Neuronal stem cell (in vitro differentiated cells): Measurements from ENCODE around the gene WWC2.
"Not testable (repeated sequence)": the region's sequence is repeated elsewhere in the genome, so short reads cannot be mapped to it uniquely, and the experiment has no call there.

ENCODE experiments used
- DNase-seq: peaks from one replicate; pipeline ENCODE4 v3.0.0-alpha.2; 2013; ENCODE audit warnings: low spot score
- H2AFZ ChIP-seq: one replicate; pipeline ENCODE4 v1.6.1; 2013; ENCODE audit warnings: mild to moderate bottlenecking, low read length, inconsistent platforms
- H2AK5ac ChIP-seq: 2 replicates; pipeline ENCODE4 v1.6.1; 2013; ENCODE audit warnings: low read depth, mild to moderate bottlenecking, inconsistent platforms, low read length, moderate library complexity, mixed read lengths
- H2BK120ac ChIP-seq: 2 replicates; pipeline ENCODE4 v1.6.1; 2013; ENCODE audit warnings: low read depth, mild to moderate bottlenecking, inconsistent platforms, low read length, moderate library complexity, mixed read lengths
- H2BK12ac ChIP-seq: one replicate; pipeline ENCODE4 v1.6.1; 2013; ENCODE audit warnings: low read length, inconsistent platforms
- H2BK15ac ChIP-seq: 2 replicates; pipeline ENCODE4 v1.6.1; 2013; ENCODE audit warnings: mild to moderate bottlenecking, low read length, inconsistent platforms, mixed read lengths
- H2BK5ac ChIP-seq: one replicate; pipeline ENCODE4 v1.6.1; 2013; ENCODE audit warnings: inconsistent platforms, mild to moderate bottlenecking, low read length, moderate library complexity
- H3K14ac ChIP-seq: one replicate; pipeline ENCODE4 v1.6.1; 2013; ENCODE audit warnings: low read length, inconsistent platforms
- H3K18ac ChIP-seq: 2 replicates; pipeline ENCODE4 v1.6.1; 2013; ENCODE audit warnings: low read length, inconsistent platforms
- H3K23ac ChIP-seq: 2 replicates; pipeline ENCODE4 v1.6.1; 2013; ENCODE audit warnings: low read depth, mild to moderate bottlenecking, mixed read lengths, low read length, inconsistent platforms; ENCODE audit not compliant: poor library complexity
- H3K27ac ChIP-seq: replicated peaks from 3 replicates; pipeline ENCODE4 v1.5.1; 2013; ENCODE audit warnings: low read length, inconsistent platforms
- H3K27me3 ChIP-seq, 3 experiments: 2 replicates each; pipeline ENCODE4 v1.6.1; 2013; ENCODE audit warnings: low read length in 3 of 3, mild to moderate bottlenecking in 2 of 3, inconsistent platforms in 1 of 3, low read depth in 1 of 3, mixed read lengths in 1 of 3, moderate library complexity in 1 of 3; ENCODE audit not compliant: control insufficient read depth in 3 of 3, insufficient read depth in 3 of 3
- H3K36me3 ChIP-seq, 2 donors: replicated peaks in 1 of 2; 2 replicates each; pipeline ENCODE4 v1.6.1; 2013; ENCODE audit warnings: low read length in 2 of 2; ENCODE audit not compliant: control insufficient read depth in 2 of 2, insufficient read depth in 2 of 2
- H3K4ac ChIP-seq: 2 replicates; pipeline ENCODE4 v1.6.1; 2013; ENCODE audit warnings: inconsistent platforms, mild to moderate bottlenecking, low read length, moderate library complexity
- H3K4me1 ChIP-seq, 2 donors: 1 replicate in 1 of 2; 2 replicates in 1 of 2; pipeline ENCODE4 v1.6.1; 2013; ENCODE audit warnings: low read length in 2 of 2, low read depth in 1 of 2; ENCODE audit not compliant: control insufficient read depth in 2 of 2, insufficient read depth in 1 of 2
- H3K4me2 ChIP-seq: one replicate; pipeline ENCODE4 v1.6.1; 2013; ENCODE audit warnings: mild to moderate bottlenecking, low read length, inconsistent platforms; ENCODE audit not compliant: insufficient read depth, poor library complexity, severe bottlenecking
- H3K4me3 ChIP-seq, 2 donors: 2 replicates each; pipeline ENCODE4 v1.5.1; 2013; ENCODE audit warnings: low read length in 2 of 2, mild to moderate bottlenecking in 2 of 2, inconsistent platforms in 1 of 2, moderate library complexity in 1 of 2
- H3K79me1 ChIP-seq: one replicate; pipeline ENCODE4 v1.6.1; 2013; ENCODE audit warnings: low read depth, mild to moderate bottlenecking, inconsistent platforms, low read length, moderate library complexity
- H3K9ac ChIP-seq: one replicate; pipeline ENCODE4 v1.6.1; 2013; ENCODE audit warnings: mild to moderate bottlenecking, low read depth, low read length, inconsistent platforms; ENCODE audit not compliant: poor library complexity
- H3K9me3 ChIP-seq, 2 donors: replicated peaks in 1 of 2; 2 replicates each; pipeline versions ENCODE3 to v1.6.1; 2013; ENCODE audit warnings: low read length in 2 of 2, mild to moderate bottlenecking in 2 of 2, inconsistent platforms in 1 of 2, low read depth in 1 of 2, mixed read lengths in 1 of 2, moderate library complexity in 1 of 2; ENCODE audit not compliant: control insufficient read depth in 2 of 2, insufficient read depth in 1 of 2
- H4K8ac ChIP-seq: one replicate; pipeline ENCODE4 v1.6.1; 2013; ENCODE audit warnings: low read depth, mild to moderate bottlenecking, inconsistent platforms, low read length, moderate library complexity
- H4K91ac ChIP-seq: one replicate; pipeline ENCODE4 v1.6.1; 2013; ENCODE audit warnings: low read length, low read depth, mild to moderate bottlenecking, inconsistent platforms; ENCODE audit not compliant: poor library complexity
- WGBS, 2 donors: extraction: QIAGEN DNeasy Blood & Tissue Kit; methylation state at CpG; one replicate each; pipeline ENCODE4 v1.1.7; 2013; ENCODE audit warnings: missing lambda C conversion rate in 2 of 2, mixed read lengths in 1 of 2; ENCODE audit not compliant: insufficient read length in 2 of 2, insufficient replicate concordance in 1 of 2; ENCODE audit errors: extremely low coverage in 2 of 2; 5-methylcytosine and 5-hydroxymethylcytosine counted together

WWC2 gene

GRCh38 chr4:183190900-183191527 lies 92.0 kb downstream of the WWC2 start:
- H3K4ac ChIP-seq, result no peak overlapping the region
- H3K27me3 ChIP-seq, result no peaks in the 10 kb centered on the region
- H3K18ac ChIP-seq, result no peak overlapping the region
- no peak overlapping the region for H4K91ac ChIP-seq
- no peak overlapping the region for H2BK120ac ChIP-seq
- H3K23ac ChIP-seq, result no peak overlapping the region
- no peak overlapping the region for H3K4me2 ChIP-seq
- no peak overlapping the region for H3K27ac ChIP-seq
- no peak overlapping the region for H2AK5ac ChIP-seq
- no peaks in the 10 kb centered on the region for H3K9me3 ChIP-seq
- DNase-seq, result no peak
- H2BK12ac ChIP-seq, result no peak overlapping the region
- H4K8ac ChIP-seq, result no peak overlapping the region
- H3K14ac ChIP-seq, result no peak overlapping the region
- H3K4me1 ChIP-seq, result peaks cover 3 to 4% of the 10 kb centered on the region in 2 donors
- no peak overlapping the region for H3K9ac ChIP-seq
- no peaks in the 10 kb centered on the region for H3K79me1 ChIP-seq
- WGBS, 2 donors, result no CpG with 5 or more reads among the region's 4 CpGs
- no peak overlapping the region for H2BK5ac ChIP-seq
- no peak overlapping the region for H2AFZ ChIP-seq
- H3K36me3 ChIP-seq, result peaks cover 0 to 8% of the 10 kb centered on the region in 2 donors
- H2BK15ac ChIP-seq, result no peak overlapping the region
- H3K4me3 ChIP-seq, result no peak overlapping the region

- Histone ChIP-seq H4K8ac (no peak overlapping the region), H3K27ac (no peak overlapping the region), H2BK12ac (no peak overlapping the region), H4K91ac (no peak overlapping the region), H3K18ac (no peak overlapping the region), H3K4ac (no peak overlapping the region), H3K36me3 (peaks cover 0 to 15% of the 10 kb centered on the region in 2 donors), H3K4me1 (peaks cover 2 to 3% of the 10 kb centered on the region in 2 donors), H3K9me3 (no peaks in the 10 kb centered on the region), H3K4me2 (no peak overlapping the region), H2BK120ac (no peak overlapping the region), H2BK15ac (no peak overlapping the region), H2AFZ (no peak overlapping the region), H3K79me1 (no peaks in the 10 kb centered on the region), H3K27me3 (no peaks in the 10 kb centered on the region), H3K14ac (no peak overlapping the region), H2AK5ac (no peak overlapping the region), H3K4me3 (no peak overlapping the region), H3K9ac (no peak overlapping the region), H3K23ac (no peak overlapping the region), H2BK5ac (no peak overlapping the region)
- no peak for DNase-seq
- no CpG with 5 or more reads among the region's 5 CpGs for WGBS, 2 donors
Measured at GRCh38 chr4:183191630-183192029, 92.6 kb downstream of the WWC2 start.

GRCh38 chr4:183192571-183192970 lies 93.5 kb downstream of the WWC2 start:
- Histone ChIP-seq H2AFZ (no peak overlapping the region), H3K23ac (no peak overlapping the region), H3K4me3 (no peak overlapping the region), H3K9me3 (no peaks in the 10 kb centered on the region), H3K36me3 (peaks cover 0 to 16% of the 10 kb centered on the region in 2 donors), H2BK12ac (no peak overlapping the region), H2BK5ac (no peak overlapping the region), H3K4me1 (peaks cover 0 to 3% of the 10 kb centered on the region in 2 donors), H2BK15ac (no peak overlapping the region), H3K18ac (no peak overlapping the region), H3K27me3 (no peaks in the 10 kb centered on the region), H3K27ac (no peak overlapping the region), H2BK120ac (no peak overlapping the region), H3K4ac (no peak overlapping the region), H4K91ac (no peak overlapping the region), H3K4me2 (no peak overlapping the region), H4K8ac (no peak overlapping the region), H3K9ac (no peak overlapping the region), H3K14ac (no peak overlapping the region), H3K79me1 (no peaks in the 10 kb centered on the region), H2AK5ac (no peak overlapping the region)
- no peak for DNase-seq
- WGBS, 2 donors, result no CpG with 5 or more reads among the region's 2 CpGs

- not testable (repeated sequence) for H3K27ac ChIP-seq, H3K9ac ChIP-seq, H3K4ac ChIP-seq, H3K23ac ChIP-seq, DNase-seq, H3K18ac ChIP-seq, H3K27me3 ChIP-seq, H2BK120ac ChIP-seq, H4K8ac ChIP-seq, H3K14ac ChIP-seq, H2BK15ac ChIP-seq, H2AFZ ChIP-seq, H3K9me3 ChIP-seq, H3K4me3 ChIP-seq, H2BK12ac ChIP-seq, H4K91ac ChIP-seq, H2BK5ac ChIP-seq, H3K79me1 ChIP-seq, H2AK5ac ChIP-seq, H3K4me1 ChIP-seq, H3K4me2 ChIP-seq
- WGBS, 2 donors, result no CpG with 5 or more reads among the region's 6 CpGs
- H3K36me3 ChIP-seq, result peaks cover 0 to 23% of the 10 kb centered on the region in 2 donors
Measured at GRCh38 chr4:183193730-183194338, 94.8 kb downstream of the WWC2 start.
